Neural cell (in vitro differentiated cells): ENCODE results near the gene ITK.

Source experiments
- CTCF ChIP-seq: fragments of 450-650 bp; IDR thresholded peaks from 2 replicates; pipeline ENCODE4 v1.5.1; 2014; ENCODE audit warnings: antibody characterized with exemption, mild to moderate bottlenecking, moderate library complexity; ENCODE audit not compliant: poor library complexity, severe bottlenecking
- EP300 ChIP-seq: fragments of 450-650 bp; conservative IDR thresholded peaks from 2 replicates; pipeline ENCODE4 v1.6.1; 2014; ENCODE audit warnings: antibody characterized with exemption, mild to moderate bottlenecking, moderate library complexity; ENCODE audit not compliant: poor library complexity, severe bottlenecking
- EZH2 ChIP-seq: fragments of 200-600, 300-800 bp; shearing (Covaris generic), sonication (generic); IDR thresholded peaks from 2 replicates; pipeline ENCODE4 v1.6.1; 2014; ENCODE audit warnings: antibody characterized with exemption, low read length, borderline replicate concordance, mild to moderate bottlenecking; ENCODE audit not compliant: insufficient read depth, poor library complexity, severe bottlenecking
- POLR2AphosphoS5 ChIP-seq: IDR thresholded peaks from 2 replicates; pipeline ENCODE4 v1.6.1; 2012
- REST ChIP-seq: IDR thresholded peaks from 2 replicates; pipeline ENCODE4 v1.6.1; 2012; ENCODE audit warnings: borderline replicate concordance
- TAF1 ChIP-seq: IDR thresholded peaks from 2 replicates; pipeline ENCODE4 v1.6.1; 2012; ENCODE audit warnings: low read depth

GRCh38 chr5:157160001-157160400, 20.6 kb upstream of the ITK start:
- no peak for TF ChIP-seq CTCF
- no peak for TF ChIP-seq EZH2
- no peak for TF ChIP-seq POLR2AphosphoS5
- no peak for TF ChIP-seq REST
- no peak for TF ChIP-seq TAF1
- TF ChIP-seq EP300, result no peak
